Eye (tissue), 1 donor: Measurements from ENCODE around the gene TNFSF12.

Experiments used
- DNase-seq: peaks from one replicate; pipeline ENCODE4 v3.0.0-alpha.2; 2015

Gene TNFSF12

DNA sequence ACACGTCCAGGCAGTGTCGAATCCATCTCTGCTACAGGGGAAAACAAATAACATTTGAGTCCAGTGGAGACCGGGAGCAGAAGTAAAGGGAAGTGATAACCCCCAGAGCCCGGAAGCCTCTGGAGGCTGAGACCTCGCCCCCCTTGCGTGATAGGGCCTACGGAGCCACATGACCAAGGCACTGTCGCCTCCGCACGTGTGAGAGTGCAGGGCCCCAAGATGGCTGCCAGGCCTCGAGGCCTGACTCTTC lies 23.4 kb downstream of the TNFSF12 start:
- no peak for DNase-seq

- peak; percentile 100 for DNase-seq
Observed at GRCh38 chr17:7572588-7573323, 23.9 kb downstream of the TNFSF12 start.

- DNase-seq = peak; percentile 96
Observed at GRCh38 chr17:7573324-7574080, 24.6 kb downstream of the TNFSF12 start.

DNA sequence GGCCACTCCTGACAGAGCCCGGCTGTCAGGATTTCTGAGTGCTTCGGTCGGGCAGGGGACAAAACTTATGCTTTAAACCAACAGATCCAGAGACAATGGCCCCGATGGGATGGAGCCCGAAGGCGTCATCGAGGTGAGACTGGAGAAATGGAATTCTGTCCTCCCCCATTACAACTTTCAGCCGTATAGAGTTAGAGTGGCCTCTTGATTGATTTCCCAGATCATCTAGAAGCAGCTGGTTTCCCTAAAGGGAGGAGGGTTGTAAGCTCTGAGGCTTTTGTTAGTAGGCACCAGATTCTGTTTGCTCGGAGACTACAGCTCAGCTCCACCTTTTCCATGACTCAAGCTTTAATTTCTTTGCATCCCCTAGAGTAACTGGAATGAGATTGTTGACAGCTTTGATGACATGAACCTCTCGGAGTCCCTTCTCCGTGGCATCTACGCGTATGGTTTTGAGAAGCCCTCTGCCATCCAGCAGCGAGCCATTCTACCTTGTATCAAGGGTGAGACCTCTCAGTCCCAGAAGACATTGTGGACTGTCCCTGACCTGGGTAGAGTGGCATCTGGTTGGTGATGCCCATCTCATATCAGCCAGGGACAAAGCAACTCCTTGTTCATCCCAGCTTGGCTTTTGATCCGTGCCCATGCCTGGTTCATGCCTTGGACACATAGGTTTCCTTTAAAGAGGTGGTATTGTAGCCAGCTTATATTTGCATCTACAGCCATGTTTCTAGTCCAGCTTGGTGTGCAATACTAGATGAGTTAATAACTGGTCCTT lies 25.5 kb downstream of the TNFSF12 start:
- DNase-seq = no peak

DNA sequence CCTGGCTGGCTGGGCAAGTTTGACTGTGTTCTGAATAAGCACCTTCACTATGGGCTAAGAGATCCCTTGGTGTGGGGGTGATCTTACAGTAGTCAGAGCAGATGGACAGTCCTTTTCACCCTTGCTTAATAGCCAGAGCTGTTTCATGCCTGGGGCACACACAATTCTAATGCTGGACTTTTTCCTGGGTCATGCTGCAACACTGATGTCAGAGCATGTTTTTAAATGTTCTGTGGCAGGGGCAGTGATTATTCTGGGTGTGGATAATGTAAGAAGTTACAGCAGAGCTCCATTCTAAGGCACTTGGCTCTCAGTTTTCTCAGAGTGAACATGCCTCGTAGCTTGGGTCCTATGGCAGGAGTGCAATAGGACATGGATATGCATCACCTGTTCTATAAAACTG lies 26.6 kb downstream of the TNFSF12 start:
- no peak for DNase-seq

DNA sequence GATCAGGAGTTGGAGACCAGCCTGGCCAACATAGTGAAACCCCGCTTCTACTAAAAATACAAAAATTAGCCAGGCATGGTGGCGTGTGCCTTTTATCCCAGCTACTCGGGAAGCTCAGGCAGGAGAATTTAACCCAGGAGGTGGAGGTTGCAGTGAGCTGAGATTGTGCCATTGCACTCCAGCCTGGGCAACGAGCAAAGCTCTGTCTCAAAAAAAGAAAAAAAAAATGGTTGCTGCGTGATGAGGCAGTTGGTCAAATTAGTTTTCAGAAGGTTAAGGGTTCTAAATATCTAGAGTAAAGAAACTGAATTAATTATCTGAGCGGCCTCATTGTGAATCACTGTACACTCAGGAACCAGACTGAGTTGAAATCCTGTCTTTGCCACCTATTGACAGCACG lies 27.1 kb downstream of the TNFSF12 start:
- DNase-seq = no peak

DNA sequence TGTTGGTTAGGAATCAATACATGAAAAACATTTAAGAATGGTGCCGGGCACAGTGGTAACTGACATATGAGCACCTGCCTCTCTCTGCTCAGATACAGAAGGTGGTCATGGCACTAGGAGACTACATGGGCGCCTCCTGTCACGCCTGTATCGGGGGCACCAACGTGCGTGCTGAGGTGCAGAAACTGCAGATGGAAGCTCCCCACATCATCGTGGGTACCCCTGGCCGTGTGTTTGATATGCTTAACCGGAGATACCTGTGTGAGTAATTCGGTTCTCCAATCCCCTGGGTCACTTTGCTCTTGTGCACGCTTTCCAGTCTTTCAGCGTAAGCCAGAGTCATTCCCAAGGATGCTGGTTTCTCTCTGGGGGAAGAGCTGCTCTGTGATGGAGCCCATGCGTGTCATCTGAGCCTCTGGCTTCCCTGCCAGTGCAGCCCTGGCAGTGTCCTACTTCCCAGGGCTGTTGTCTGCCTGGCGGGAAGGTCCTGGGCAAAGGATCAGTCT lies 27.6 kb downstream of the TNFSF12 start:
- no peak for DNase-seq

DNA sequence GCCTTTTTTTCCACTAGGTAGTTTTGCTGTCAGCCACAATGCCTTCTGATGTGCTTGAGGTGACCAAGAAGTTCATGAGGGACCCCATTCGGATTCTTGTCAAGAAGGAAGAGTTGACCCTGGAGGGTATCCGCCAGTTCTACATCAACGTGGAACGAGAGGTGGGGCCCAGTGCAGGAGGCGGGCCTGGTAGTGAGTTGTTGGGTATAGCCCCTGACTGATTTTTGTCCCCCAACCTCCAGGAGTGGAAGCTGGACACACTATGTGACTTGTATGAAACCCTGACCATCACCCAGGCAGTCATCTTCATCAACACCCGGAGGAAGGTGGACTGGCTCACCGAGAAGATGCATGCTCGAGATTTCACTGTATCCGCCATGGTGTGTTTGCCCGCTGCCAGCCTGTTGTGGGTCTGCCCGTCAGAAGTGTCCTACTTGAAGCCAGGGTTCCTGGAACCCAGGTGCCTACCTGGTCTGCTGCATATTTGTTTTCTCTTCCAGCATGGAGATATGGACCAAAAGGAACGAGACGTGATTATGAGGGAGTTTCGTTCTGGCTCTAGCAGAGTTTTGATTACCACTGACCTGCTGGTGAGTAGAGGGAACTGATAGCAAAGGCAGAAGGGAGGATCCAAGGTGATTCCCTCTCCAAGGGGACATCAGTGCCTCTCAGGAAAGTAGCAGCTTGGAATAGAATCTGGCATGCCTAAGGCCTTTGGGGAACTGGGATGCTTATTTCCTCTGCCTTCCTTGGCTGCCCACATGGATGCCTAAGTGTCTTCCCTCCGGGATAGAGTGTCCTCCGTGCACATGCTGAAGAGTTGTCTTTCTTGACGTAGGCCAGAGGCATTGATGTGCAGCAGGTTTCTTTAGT lies 28.7 kb downstream of the TNFSF12 start:
- no peak for DNase-seq

GRCh38 chr17:7579001-7579833 lies 30.4 kb downstream of the TNFSF12 start, which contains the start of gene CD68:
TSS of gene CD68 (plus strand) at chr17:7579638. CDS start at chr17:7579678, 40 bp downstream.
- DNase-seq = peak; percentile 50

DNA sequence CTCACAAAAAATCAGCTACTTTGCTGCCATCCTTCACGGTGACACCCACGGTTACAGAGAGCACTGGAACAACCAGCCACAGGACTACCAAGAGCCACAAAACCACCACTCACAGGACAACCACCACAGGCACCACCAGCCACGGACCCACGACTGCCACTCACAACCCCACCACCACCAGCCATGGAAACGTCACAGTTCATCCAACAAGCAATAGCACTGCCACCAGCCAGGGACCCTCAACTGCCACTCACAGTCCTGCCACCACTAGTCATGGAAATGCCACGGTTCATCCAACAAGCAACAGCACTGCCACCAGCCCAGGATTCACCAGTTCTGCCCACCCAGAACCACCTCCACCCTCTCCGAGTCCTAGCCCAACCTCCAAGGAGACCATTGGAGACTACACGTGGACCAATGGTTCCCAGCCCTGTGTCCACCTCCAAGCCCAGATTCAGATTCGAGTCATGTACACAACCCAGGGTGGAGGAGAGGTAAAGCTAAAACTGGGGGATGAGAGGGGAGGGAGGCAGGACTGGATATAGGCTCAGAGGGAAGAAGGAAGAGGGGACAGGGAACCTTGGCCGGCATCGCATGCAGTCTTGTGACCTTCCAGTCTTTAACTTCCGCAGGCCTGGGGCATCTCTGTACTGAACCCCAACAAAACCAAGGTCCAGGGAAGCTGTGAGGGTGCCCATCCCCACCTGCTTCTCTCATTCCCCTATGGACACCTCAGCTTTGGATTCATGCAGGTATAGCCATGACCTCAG lies 31.2 kb downstream of the TNFSF12 start:
- DNase-seq = no peak

DNA sequence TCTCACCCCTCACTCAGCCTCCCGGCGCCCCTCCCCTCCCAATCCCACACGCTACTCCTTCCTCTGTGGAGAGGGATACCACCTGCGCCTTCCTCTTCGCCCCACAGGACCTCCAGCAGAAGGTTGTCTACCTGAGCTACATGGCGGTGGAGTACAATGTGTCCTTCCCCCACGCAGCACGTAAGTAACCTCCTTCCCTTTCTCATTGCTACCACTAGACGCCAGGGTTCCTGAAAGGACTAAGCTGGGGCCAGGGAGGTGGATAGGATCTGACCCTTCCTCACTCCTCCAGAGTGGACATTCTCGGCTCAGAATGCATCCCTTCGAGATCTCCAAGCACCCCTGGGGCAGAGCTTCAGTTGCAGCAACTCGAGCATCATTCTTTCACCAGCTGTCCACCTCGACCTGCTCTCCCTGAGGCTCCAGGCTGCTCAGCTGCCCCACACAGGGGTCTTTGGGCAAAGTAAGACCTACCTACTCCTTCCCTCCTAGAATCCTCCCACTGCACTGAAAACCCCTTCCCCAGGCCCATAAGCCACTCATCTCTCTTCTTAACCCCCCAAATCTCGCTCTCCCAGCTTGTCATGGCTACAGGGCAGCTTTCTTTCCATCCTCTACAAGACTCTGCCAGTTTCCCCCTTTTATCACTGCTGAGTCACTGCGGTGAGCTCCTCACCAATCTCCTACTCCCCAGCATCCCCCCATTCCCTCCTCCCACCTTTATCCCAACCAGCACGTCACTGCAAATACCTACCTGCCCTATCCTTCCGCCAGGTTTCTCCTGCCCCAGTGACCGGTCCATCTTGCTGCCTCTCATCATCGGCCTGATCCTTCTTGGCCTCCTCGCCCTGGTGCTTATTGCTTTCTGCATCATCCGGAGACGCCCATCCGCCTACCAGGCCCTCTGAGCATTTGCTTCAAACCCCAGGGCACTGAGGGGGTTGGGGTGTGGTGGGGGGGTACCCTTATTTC lies 32.0 kb downstream of the TNFSF12 start:
- no peak for DNase-seq

DNA sequence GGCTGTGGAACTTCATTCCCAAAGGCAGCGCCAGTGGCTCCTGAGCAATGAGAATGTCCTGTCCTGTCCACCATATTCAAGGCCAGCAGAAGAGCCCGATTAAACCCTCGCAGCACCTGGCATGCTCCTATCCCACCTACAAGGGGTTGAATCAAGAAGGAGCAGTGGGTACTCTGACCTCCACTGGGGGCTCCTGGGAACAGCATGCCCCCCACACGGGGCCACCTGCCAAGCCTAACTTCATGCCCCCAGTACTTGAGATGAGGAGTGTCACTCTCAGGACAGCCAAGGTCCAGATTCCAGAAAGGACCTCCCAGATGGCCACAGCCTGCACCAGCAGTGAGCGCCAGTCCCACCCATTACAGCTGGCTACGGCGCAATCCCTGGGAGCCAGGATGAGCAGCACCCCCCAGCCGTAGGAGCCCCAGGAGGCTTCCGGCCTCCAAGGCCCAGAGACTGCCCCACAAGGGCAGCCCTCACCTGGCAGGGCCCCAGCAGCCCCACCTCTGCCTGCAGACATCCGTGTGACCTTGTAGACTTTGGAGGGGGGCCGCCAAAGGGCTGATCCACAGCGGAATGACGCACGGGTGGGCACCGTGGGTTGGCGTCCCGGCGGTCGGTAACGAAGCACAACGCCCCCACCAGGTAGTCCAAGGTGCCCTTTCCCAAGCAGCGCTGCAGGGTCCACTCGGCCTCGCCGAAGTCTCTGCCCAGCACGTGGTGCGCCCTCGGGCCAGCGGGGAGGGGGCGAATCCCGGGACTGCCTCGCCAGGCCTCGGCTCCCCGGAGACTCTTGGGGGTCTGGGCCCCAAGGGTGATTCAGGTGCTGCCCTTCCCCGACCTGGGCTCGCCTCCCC lies 33.8 kb downstream of the TNFSF12 start:
- DNase-seq = no peak

DNA sequence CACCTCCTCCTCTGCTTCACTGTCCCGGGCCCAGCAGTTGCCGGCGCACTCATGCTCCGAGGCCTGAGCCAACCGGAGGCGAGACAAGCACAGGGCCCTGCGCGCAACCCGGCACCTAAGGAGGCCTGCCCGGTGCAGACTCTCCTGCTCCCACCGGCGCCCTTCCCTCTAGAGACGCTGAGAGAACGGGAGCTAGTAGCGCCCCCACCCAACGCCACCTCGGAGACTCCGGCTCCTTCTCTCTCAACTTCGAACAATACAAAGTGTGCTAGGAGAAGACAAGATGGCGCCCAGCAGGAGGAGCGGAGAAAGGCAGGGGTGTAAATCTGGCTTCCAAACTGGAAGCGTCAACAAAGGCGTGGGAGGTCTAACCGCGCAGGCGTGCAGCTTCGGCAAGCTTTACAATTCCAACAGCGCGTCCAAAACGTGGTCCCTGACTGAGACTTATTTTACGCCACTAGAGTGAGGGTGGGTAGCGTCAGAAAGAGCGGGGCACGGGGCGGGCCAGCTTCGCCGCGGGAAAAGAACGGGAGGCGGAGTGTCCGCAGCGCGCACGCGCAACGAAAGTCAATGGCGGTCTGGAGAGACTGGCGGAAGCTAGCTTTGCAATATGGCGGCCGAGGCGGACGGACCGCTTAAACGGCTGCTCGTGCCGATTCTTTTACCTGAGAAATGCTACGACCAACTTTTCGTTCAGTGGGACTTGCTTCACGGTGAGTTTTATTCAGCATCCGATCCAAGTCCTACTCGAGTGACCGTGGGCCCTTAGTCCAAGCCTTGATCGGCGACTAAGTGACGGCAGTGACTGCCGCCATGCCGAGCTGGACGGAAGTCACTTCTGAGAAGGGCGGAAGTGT lies 34.6 kb downstream of the TNFSF12 start, which contains the start of gene MPDU1:
Gene MPDU1 (plus strand): TSS at position 600 of the 857 bp plus-strand sequence. CDS start 11 bp downstream, at position 611.
- peak; percentile 99 for DNase-seq

GRCh38 chr17:7586673-7587419 lies 38.0 kb downstream of the TNFSF12 start:
- DNase-seq = no peak

DNA sequence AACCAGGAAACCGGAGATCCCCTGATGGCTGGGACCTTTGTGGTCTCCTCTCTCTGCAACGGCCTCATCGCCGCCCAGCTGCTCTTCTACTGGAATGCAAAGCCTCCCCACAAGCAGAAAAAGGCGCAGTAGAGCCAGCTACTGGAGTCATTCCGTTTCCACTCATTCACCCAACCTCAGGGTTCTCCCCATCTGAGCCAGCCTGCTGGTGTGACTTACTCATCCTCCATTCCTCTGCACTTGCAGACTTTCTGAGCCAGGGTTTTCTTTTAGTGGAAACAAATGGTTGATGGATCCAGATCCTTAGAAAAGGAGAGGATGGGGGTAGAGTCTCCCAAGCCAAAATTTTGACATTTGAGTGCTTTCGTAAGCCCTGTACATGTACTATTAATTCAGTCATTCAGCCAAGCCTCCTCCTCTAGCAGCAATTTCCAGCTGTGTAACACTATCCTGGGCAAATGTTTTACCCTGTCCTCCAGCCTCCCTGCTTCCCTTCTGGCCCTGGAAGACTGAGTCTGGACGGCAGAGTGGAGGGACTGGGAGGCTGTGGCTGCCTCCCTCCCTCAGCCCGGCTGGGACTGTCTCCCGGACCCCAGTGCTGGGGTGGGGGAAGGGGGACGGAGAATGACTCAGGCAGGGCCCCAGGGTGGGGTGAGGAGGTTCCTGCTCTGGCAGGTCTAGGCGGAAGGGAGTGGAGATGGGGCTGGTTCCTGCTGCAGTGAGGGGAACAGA lies 38.7 kb downstream of the TNFSF12 start:
- DNase-seq = no peak
